Kidney epithelial cell (primary cell): ENCODE data around the gene TARP.
"Not testable (repeated sequence)": the region's sequence is repeated elsewhere in the genome, so short reads cannot be mapped to it uniquely, and the experiment has no call there.

Experiments used
- DNase-seq: peaks from one replicate; pipeline ENCODE4 v3.0.0-alpha.2; 2010; ENCODE audit warnings: low read depth
- H3K27me3 ChIP-seq: 2 replicates; pipeline ENCODE4 v1.6.0; 2011; ENCODE audit warnings: low read length; ENCODE audit not compliant: control insufficient read depth, insufficient read depth
- H3K36me3 ChIP-seq: 2 replicates; pipeline ENCODE4 v1.5.1; 2011; ENCODE audit warnings: low read length; ENCODE audit not compliant: control insufficient read depth, insufficient read depth
- H3K4me3 ChIP-seq: 2 replicates; pipeline ENCODE4 v1.5.1; 2011; ENCODE audit warnings: low read depth, mild to moderate bottlenecking, control low read depth, low read length
- CTCF ChIP-seq: IDR thresholded peaks from 2 replicates; pipeline ENCODE4 v1.5.1; 2011; ENCODE audit warnings: mild to moderate bottlenecking, moderate library complexity, low read length, control low read depth, inconsistent platforms; ENCODE audit not compliant: insufficient read depth, poor library complexity, severe bottlenecking

Gene TARP

DNA sequence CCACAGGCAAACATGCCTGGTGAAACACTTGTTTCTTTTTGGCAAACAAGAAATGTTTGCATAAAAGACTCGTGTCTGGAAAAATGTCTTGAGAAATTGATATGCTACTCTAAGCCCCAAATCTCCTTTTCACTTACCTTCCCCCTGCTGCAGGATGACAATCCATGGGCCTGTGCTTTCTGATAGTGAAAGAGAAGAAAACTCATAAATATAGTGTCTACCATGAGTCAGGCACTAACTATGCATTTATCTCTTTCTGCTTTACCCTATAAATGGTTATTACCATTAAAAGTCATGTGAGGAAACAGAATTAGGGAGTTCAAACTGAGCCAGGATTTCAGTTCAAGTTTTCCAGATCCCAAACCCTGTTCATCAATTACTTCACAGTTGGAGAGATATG is 6.6 kb upstream of the TARP start:
- no peak for TF ChIP-seq CTCF
- Histone ChIP-seq H3K27me3 (no peaks in the 10 kb centered on the region), H3K4me3 (no peak overlapping the region), H3K36me3 (no peaks in the 10 kb centered on the region)
- DNase-seq = no peak

- H3K4me3 ChIP-seq = no peak overlapping the region
- H3K36me3 ChIP-seq = no peaks in the 10 kb centered on the region
- TF ChIP-seq CTCF = no peak
- DNase-seq = no peak
- no peaks in the 10 kb centered on the region for H3K27me3 ChIP-seq
Observed at GRCh38 chr7:38276096-38276877, 2.9 kb upstream of the TARP start.

DNA sequence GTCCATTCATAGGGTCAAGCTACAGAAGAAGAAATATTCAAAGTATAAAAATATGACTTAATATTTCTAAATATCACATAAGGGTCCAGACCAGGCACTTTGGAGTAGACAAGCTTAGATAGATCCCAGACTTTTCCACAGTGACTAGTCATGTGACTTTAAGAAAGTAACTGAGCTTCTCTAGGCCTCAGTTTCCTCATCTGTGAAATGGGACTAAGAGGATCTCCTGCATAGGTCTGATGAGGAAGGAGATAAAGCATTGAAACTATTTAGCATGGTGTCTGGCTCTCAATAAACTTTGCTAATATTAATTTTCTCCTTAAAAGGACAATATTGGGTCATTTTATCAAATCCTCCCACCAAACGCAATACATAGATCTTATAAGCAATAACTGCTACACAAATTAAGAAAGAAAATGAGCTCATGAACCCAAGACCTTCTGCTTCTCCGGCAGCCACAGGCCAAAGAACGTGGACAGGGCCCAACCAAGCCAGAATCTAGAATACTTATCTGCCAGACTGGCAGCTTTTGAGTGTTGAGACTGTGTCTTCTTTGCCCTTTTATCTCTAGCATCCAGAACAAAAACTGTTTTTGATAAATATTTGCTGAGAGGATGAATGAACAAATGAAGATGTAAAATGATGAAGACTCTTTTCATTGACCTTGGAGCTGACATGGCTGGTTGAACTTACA is 1.6 kb upstream of the TARP start:
- no peak for DNase-seq
- no peaks in the 10 kb centered on the region for H3K27me3 ChIP-seq
- H3K36me3 ChIP-seq = no peaks in the 10 kb centered on the region
- no peak overlapping the region for H3K4me3 ChIP-seq
- TF ChIP-seq CTCF = no peak

DNA sequence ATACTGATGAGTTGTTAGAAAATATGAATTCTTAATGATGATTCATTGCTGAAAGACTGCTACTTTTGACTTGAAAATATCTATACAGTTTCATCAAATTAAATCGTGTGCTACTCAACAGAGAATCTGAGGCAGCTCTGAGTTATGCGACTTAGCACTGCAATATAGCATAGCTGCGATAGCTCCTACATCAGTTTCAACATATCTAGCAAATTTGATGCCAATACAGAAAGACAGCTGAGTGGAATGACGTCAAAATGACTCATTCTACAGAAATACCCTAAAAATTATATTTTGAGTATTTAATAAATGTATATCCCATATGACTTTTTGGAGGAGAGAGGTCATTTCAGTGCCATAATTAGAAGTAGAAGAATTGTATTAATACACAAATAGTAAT is 1.1 kb upstream of the TARP start:
- no peak overlapping the region for H3K4me3 ChIP-seq
- DNase-seq = no peak
- TF ChIP-seq CTCF = no peak
- H3K36me3 ChIP-seq = no peaks in the 10 kb centered on the region
- no peaks in the 10 kb centered on the region for H3K27me3 ChIP-seq

DNA sequence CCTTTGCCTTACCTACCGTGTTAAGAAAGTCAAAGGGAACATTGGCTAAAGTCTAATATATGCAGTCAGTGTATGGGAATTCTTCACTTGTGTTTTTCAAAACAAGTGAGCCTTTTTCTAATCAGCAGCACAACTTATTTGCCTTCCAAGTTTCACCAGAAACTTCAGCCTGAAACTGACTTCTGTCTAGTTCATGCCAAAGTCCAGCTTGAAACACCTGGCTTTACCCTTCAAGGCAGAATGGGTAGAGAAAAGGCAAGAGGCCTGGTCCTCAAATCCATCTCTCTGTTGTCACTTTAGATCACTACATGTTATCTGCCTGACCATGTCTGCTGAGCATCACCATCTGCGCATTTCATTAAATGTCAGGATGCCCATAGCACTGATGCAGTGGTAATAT is 3.0 kb downstream of the TARP start:
- not testable (repeated sequence) for H3K27me3 ChIP-seq, H3K4me3 ChIP-seq, H3K36me3 ChIP-seq, DNase-seq

- not testable (repeated sequence) for DNase-seq, H3K27me3 ChIP-seq, H3K4me3 ChIP-seq, H3K36me3 ChIP-seq
Observed at GRCh38 chr7:38269704-38270346, 3.6 kb downstream of the TARP start.

GRCh38 chr7:38265958-38266357 is 7.5 kb downstream of the TARP start:
- not testable (repeated sequence) for H3K4me3 ChIP-seq, H3K36me3 ChIP-seq, DNase-seq, H3K27me3 ChIP-seq

DNA sequence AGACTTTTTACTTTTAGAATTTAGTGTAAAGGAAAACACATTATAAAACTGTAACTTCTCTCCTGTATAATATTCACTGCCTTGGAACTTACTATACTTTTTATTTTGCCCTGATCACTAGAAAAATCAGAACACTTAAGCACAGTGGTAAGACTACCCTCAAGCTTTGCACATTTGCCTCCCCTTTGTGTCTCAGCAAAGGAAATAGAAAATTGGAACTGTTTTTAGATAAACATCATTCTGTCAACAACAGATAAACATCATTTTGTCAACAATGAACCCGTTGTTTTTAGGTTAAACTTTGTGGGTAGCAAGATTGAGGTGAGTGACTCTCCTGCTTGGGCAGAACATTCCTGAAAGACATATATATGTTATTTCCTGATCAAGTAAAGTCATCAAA is 8.8 kb downstream of the TARP start:
- not testable (repeated sequence) for H3K36me3 ChIP-seq, DNase-seq, H3K4me3 ChIP-seq, H3K27me3 ChIP-seq

- not testable (repeated sequence) for H3K4me3 ChIP-seq, H3K27me3 ChIP-seq, H3K36me3 ChIP-seq, DNase-seq
Observed at GRCh38 chr7:38263274-38263673, 10.2 kb downstream of the TARP start.
